Stimulated activated CD8-positive, alpha-beta memory T cell treated with anti-CD3 and anti-CD28 coated beads, Interleukin-7, amount 100 ng/mL, for 4 hours (primary cell): ENCODE results near the gene MRTFA.
"Not testable (repeated sequence)": the region's sequence is repeated elsewhere in the genome, so short reads cannot be mapped to it uniquely, and the experiment has no call there.

Experiments
- DNase-seq, 2 donors: peaks; one replicate each; pipeline ENCODE4 v3.0.0-alpha.2; 2020; ENCODE audit warnings: low read depth in 2 of 2

The MRTFA gene

GRCh38 chr22:40521046-40521445 is 115.5 kb downstream of the MRTFA start:
- no peak for DNase-seq

DNA sequence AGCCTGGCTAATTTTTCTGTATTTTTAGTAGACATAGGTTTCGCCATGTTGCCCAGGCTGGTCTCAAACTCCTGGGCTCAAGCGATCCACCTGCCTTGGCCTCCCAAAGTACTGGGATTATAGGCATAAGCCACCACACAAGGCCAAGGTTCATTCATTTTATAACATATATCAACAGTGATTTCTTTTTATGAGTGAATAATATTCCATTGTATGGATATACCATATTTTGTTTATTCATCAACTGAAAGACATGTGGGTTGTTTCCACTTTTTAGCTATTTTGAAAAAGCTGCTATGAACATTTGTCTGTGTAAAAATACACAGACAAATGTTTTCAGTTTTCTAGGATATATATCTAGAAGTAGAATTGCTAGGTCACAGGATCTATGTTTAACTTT is 116.0 kb downstream of the MRTFA start:
- DNase-seq: no peak

- no peak for DNase-seq
Measured at GRCh38 chr22:40519948-40520331, 116.6 kb downstream of the MRTFA start.

DNA sequence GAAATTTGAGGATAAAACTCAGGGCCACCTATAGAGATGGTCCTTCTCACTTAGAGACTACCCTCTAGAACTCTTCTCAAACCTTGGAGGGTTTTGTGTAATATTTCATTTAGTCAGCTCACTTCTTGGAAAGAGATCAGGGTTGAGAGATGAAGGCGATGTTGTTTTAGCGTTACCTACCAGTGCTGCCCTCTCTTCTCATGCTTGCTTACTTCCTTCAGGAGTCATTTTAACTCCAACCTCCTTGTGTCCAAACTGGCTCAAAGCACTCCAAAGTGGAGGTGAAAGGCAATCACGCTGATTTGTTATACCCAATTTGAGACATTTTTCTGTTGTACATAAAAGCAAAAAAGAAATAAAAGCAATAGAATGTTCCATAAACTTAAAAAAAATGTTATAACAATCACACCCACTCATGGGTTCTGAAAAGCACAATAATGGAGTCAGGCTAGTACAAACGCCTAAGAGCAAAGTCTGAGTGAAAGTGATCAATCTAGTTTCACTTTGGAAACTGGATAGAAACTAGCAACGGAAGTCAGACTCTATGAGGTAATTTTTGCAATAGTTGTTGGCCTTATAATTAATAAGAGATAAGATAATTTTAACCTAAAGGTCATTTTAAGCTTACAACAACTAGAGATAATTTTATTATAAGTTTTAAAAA is 117.1 kb downstream of the MRTFA start:
- no peak for DNase-seq

GRCh38 chr22:40518840-40519239 is 117.7 kb downstream of the MRTFA start:
- no peak for DNase-seq

GRCh38 chr22:40517631-40518030 is 118.9 kb downstream of the MRTFA start:
- no peak for DNase-seq

GRCh38 chr22:40516416-40516815 is 120.1 kb downstream of the MRTFA start:
- no peak for DNase-seq

DNA sequence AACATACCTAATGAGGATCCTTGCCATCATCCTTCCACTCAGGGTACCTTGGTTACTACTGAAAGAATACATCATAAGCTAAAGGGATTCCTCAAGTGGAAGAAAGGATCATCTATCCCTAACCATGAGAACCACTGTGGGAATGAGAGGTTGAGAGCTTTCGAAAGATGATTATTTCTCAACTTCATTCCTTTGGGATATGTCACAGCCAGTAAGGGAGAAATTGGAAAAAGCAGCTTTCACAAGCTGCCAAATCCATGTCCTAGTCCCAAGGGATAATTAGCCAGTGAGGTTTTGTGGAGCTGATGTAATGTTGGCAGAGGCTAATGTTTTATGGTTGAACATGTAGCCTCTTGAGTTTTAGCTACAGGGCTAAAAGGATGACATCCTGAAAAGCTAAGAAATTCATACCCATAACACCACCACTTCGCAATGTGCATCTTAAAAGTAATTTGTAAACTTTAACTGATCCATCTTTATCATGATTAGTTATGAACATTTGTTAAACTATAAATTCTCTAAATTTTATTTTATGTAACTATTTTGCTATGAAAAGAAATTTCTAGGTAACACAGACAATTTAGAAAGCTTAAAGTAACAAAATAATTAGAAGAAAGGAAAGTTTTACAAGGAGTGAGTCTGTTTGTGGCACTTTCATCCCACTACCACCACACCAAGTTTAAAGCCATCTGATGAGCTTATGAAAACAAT is 123.9 kb downstream of the MRTFA start:
- DNase-seq: no peak

DNA sequence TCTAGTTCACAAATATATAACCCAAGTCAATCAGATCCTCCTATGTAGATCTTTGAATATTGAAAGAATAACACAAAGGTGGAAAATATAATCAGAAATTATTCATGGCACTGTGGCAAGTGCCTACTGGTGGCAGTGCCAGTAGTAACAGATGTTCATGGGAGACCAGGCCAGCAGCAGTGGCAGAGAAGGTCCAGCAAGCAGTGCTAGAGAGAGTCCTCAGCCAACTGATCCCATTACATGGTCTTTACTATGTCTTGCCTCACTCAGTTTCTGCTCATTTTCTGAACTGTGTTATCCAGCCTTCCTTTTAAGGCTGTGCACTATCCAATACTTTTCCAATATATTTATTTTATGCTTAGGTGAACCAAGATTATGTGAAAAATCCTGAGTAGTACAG is 124.9 kb downstream of the MRTFA start:
- no peak for DNase-seq

- no peak for DNase-seq
Measured at GRCh38 chr22:40510631-40511364, 125.7 kb downstream of the MRTFA start.

DNA sequence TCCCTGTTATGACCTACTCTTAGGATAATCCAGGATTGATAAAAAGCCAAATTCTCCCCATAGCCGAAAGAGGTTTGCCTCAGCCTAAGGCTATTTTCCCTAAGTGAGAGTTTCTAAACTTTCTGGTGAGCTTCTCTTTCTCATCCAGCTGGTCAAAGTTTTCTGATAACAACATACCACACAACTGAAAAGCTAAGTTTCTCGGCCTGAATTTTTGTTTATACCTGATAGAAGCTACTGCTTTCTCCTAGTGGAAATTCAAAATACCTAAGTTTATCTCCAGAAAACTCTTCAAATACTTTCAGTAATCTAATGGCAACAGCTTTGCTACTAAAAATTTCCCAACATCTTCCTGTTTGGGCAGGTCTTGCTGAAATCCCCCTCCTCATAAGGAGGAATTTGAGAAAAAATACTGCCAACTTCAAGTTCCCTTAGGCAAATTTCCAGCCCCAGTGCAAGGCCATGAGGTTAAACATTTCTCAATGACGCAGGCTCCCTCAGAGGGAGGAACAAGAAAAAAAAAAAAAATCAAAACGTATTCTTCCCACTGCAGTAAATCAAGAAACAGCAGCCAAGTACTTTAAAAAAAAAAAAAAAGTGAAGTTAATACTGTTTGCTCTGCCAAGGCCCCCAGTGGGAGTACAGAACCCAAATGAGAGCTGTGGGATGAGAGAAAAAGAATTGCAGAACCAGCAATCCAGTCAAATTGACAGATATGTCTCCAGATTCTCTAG is 127.0 kb downstream of the MRTFA start:
- DNase-seq: no peak

GRCh38 chr22:40508046-40508445 is 128.5 kb downstream of the MRTFA start:
- DNase-seq: not testable (repeated sequence)

- no peak for DNase-seq
Measured at GRCh38 chr22:40507491-40507890, 129.0 kb downstream of the MRTFA start.

- no peak for DNase-seq
Measured at GRCh38 chr22:40506762-40507161, 129.8 kb downstream of the MRTFA start.

GRCh38 chr22:40504285-40505249 is 132.0 kb downstream of the MRTFA start:
- no peak for DNase-seq

DNA sequence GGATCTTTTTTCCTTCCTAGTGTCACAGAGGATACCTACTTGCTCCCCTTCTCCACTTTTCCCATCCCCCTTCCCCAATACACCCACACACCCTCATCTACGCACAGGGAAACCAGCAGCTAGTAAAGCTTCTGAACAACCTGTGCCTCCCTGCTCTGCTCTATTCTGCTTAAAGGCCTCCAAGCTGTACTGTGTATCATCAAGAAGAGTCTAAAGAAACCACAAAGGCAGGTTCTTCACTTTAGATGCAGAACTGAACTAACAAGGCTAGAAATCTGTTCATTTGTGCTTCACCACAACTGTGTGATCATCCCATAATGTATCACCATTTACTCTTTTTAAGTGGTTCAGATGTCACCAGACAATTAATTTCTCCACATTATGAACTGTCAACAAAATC is 133.6 kb downstream of the MRTFA start:
- DNase-seq: no peak

DNA sequence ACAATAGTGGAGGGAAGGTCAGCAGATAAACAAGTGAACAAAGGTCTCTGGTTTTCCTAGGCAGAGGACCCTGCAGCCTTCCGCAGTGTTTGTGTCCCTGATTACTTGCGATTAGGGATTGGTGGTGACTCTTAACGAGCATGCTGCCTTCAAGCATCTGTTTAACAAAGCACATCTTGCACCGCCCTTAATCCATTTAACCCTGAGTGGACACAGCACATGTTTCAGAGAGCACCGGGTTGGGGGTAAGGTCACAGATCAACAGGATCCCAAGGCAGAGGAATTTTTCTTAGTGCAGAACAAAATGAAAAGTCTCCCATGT is 136.1 kb downstream of the MRTFA start:
- not testable (repeated sequence) for DNase-seq

DNA sequence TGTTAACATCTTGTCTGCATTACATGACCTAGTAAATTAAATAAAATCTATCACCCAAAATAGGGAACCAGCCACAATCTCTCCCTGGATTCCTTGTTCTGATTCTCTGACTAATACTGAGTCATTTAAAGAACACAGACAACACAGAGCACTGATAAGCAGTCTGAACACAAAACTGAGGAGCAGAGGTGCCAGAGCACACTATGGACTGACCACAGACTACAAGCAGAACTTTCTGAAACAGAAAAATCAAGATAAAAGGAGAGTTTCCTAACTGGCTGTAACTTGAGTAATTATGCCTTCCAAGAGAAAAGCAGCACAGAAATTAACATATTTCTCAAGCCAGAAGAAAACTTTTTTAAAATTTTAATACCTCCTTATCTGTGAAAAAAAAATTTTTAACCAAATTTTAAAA is 137.3 kb downstream of the MRTFA start:
- DNase-seq: no peak

DNA sequence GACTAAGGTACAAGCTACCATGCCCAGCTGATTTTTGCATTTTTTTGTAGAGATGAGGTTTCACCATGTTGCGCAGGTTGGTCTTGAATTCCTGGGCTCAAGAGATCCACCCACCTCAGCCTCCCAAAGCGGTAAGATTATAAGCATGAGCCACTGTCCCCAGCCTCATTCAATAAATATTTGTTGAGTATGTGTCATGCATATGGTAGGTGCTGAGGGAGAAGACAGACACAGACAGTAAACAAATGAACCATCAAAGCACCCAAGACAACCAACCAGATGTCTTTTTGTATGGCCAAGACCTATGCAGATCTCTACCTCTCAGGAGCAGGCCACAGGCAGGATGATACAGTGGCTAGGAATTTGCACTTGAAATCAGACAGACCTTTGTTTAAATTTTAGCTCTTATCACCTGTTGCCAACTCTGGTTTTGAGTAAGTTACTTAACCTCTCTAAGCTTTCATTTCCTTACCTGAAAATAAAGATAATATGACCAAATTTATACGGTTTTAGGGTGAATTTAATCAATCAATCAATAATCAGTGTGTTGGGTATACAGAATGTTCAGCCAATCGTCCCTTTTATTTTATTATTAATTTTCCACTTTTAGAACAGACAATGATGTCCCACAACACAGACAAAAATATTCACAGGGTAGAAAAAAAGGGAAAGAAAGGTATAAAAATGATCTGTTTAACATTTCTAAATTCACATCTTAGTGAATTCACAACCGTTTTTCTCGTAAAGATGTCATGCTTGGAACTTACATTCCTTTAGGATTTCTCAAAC is 137.9 kb downstream of the MRTFA start:
- no peak for DNase-seq

GRCh38 chr22:40493441-40493840 is 143.1 kb downstream of the MRTFA start:
- DNase-seq: no peak
